Measurements from ENCODE around the gene TSPAN6. TPM values are rescaled to one million over a fixed set of nuclear protein-coding genes. Genes with fewer than 3 reads are reported as not detected.

The TSPAN6 gene, protein sequence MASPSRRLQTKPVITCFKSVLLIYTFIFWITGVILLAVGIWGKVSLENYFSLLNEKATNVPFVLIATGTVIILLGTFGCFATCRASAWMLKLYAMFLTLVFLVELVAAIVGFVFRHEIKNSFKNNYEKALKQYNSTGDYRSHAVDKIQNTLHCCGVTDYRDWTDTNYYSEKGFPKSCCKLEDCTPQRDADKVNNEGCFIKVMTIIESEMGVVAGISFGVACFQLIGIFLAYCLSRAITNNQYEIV
- 28.1 TPM for polyA plus RNA-seq (2013, experiment 1 of 2; ENCODE audit: insufficient read length)
- polyA plus RNA-seq (2013, experiment 2 of 2; ENCODE audit: insufficient read length) = 26.3 TPM

DNA sequence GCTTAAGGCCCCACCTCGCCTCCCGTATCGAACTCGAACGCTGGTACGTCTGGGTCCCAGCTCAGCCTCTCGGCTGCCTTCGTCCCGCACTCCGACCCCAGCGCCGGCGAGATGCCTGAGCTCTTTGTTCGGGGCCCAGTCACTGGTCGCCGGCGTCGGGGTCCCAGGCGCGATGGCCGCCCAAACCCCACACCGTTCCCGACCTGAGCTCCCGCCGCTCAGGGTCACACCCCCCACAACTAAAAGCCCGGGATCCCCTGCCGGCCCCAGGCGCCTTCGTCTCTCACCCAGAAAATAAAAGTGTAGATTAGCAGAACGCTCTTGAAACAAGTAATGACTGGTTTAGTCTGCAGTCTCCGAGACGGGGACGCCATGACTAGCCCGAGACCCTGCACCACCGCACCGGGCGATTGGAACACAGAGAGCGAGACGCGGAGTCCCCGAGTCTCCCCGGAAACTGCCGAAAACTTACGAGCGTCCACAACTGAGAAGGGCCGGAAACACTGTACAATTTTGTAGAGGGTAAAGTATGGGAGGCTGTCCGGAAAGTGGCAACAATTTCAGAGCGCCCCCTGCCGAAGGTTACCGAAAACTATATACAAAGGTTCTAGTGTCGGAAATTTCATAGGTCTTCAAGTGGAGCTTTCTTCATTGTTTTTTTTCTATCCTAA lies at the start of gene TSPAN6:
Gene TSPAN6 (minus strand): TSS at position 486 of the 671 bp plus-strand sequence. CDS start 112 bp downstream, at position 374.
- peak; percentile 89 for DNase-seq

DNA sequence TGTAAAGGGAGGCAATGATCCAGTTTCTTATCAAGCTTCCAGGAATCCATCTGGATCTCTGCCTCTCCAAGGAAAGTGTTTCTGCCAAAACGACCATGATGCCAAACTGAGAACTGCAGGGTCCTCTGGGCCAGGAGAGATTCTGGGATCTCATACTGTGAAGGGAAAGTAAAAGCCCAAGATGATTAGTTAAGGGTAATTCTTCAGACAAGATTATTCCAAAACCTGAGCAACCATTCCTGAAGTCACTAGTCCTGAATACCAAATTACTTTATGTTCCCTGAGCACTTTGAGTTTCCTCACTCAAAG lies 49.3 kb upstream of the TSPAN6 start:
- no peak for DNase-seq

DNA sequence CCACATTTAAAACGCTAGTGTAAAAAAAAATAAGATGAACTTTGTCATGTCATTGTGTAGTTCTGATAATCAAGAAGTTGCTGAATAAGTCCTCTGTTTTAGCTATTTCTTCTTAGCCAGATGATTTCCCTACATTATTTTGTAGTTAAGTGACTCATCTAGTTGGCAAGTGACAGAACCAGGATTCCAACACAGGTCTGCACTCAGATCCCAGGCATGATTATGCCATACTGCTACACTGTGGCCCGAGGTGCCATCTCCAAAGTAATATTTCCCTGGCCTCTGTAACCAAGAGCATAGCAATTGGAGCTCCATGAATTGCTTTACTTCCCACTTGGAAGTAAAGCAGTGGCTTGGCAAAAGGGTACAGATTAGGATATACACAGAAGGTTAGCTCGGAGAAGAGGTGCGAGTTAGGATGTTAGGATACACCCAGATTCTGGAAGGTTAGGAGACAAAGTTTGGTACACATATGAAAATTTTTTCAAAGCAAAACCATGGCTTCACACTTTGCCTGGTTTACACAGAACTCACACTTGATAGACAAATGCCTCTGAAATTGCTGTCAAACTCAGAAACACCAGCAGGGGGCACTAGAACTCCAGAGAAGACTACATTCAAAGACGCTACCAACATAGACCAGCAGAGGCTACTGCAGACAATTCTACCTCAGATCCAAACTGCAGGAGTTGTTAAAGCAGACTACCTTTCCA lies 48.8 kb upstream of the TSPAN6 start:
- peak; percentile 55 for DNase-seq

DNA sequence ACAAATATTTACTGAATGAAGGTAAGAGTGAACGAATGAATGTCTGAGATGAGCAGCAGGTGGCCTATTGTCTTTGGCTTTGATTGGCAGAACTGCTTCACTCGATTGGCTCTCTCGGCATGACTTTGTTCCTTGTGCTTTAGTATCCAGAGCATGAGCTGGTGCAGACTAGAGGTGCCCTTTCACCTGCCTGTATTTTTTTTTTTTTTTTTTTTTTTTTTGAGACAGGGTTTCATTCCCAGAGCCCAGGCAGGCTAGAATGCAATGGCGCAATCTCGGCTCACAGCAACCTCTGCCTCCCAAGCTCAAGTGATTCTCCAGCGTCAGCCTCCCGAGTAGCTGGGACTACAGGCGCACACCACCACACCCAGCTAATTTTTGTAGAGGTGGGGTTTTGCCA lies 46.3 kb upstream of the TSPAN6 start:
- no peak for DNase-seq

DNA sequence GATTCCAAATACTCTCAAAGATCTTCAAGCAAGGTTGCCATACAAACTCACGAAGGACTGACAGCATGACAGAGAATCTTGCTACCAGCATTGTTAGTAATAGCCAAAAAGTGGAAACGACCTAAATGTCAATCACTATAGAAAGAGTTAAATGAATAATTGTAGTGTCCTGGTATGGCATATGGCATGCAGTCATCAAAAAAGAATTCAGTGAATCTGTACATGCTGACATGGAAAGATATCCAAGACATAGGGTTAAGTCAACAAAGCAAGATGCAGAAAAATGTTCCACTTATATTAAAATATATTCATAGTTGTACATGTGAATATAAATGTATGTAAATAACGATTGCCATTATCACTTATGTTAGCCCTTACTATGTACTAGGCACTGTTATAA lies 45.0 kb upstream of the TSPAN6 start:
- no peak for DNase-seq

- no peak for DNase-seq
These were observed 44.1 kb upstream of the TSPAN6 start for GRCh38 chrX:100680756-100681155.

- peak; percentile 20 for DNase-seq
These were observed 41.1 kb upstream of the TSPAN6 start for GRCh38 chrX:100677611-100678181.

DNA sequence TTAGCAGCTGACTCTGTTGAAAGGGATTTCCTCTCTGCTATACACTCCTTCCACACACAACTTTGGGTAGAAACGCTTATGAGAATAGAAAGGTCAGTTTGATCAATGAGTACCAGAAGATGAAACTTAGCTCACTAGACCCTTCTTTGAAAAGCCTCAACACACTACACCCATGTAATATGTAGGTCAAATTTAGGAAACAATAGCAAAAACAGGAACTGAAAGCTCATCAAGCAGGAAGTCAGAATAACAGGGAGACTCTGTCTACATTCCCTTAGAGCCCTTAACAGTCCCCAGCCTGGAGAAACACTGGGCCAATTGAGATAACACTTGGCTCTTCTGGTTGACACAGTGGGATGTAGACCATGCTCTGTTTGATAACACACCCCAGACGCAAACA lies 38.1 kb upstream of the TSPAN6 start:
- no peak for DNase-seq

GRCh38 chrX:100673397-100673953 lies 36.9 kb upstream of the TSPAN6 start:
- DNase-seq = peak; percentile 57

DNA sequence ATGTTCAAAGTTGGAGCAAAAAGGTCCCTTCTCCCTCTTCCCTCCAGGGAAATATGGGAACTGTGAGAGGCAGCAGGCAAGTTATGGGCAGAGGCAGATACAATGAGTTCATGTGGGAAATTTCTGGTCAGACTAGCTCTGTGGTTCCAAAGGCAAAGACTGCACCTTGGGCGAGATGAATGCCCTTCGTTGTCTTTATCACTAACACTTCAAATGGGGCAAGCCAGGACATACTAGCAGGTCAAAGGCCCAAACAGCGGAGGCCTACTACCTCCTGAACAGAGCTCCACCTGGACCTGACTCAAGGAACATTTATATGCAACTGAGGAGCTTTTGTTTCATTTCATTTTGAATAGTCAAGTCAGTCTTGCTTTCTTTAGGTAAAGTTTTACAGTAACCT lies 36.4 kb upstream of the TSPAN6 start:
- DNase-seq = no peak

DNA sequence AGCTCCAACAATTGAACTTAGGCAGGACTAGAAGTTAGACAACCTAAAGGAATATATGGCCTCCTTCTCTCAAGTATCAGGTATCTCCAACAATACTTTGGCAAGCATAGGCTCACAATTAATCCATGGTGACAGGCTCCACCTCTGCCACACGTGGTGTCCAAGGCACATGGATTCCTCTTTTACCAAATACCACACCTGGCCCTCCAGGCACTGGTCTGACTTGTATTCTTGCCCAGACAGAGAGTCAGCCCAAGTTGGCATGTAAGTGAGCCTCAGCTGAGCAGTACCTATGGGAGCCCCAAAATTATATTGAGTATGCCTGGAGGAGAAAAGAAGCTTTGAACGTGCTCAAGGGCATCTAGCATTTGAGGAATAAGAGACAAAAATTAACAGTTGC lies 27.0 kb upstream of the TSPAN6 start:
- no peak for DNase-seq

DNA sequence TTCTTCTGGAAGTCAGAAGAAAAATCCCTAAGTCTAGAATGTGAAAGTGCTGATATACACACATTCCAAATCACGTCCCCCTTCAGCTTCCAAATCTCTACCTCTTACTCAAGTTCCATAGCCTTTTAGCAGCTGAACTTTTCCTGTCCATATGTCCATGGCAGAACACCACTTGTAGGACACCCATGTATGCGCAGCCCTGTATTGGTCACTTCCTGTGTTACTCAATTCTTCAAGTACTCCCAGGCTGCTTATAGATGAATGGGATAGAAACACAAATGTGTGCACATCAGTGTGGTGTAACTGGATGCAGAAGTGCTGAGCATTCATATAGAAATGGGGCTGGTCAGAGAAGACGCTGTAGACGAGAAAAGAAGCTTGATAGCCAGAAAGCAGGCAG lies 26.2 kb upstream of the TSPAN6 start:
- DNase-seq = no peak

GRCh38 chrX:100662170-100662569 lies 25.6 kb upstream of the TSPAN6 start:
- DNase-seq = no peak

- DNase-seq = no peak
These were observed 23.0 kb upstream of the TSPAN6 start for GRCh38 chrX:100659431-100660137.

GRCh38 chrX:100658941-100659381 lies 22.4 kb upstream of the TSPAN6 start:
- no peak for DNase-seq

DNA sequence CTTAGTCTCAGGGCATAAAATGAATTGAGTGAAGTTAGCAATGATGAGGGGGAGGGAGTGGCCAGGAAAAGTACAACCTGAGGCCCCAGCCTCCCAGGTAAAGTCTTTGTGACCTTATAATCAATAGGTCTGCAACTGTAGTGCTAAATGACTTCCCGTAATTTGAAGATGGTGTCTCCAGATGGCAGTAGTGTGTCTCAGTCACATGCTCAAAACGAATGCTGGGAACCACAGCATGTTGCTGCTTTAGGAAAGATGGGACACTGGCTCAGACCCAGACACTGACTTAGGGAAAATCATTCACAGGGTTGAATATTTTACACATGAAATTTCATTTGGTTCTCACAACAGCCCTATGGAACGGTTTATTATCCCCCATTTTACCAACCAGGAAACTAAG lies 17.7 kb upstream of the TSPAN6 start:
- no peak for DNase-seq

DNA sequence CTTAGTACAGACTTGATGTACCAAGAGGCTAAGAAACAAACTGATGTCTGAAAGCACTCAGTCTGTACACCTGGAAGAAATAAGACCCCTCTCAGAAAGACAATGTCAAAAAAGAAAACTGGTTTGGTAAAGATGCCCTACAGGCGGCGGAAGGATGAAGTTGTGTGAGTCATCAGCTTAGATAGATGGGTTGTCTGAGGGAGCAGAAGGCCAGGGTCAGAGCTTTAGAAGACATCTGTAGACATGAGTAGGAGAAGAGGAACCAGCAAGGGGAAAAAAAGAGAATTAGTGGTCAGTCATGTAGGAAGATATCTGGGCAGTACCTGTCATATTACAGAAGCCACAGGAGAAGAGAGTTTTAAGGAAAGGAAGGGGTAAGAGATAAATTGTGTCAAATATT lies 15.7 kb upstream of the TSPAN6 start:
- DNase-seq = no peak

DNA sequence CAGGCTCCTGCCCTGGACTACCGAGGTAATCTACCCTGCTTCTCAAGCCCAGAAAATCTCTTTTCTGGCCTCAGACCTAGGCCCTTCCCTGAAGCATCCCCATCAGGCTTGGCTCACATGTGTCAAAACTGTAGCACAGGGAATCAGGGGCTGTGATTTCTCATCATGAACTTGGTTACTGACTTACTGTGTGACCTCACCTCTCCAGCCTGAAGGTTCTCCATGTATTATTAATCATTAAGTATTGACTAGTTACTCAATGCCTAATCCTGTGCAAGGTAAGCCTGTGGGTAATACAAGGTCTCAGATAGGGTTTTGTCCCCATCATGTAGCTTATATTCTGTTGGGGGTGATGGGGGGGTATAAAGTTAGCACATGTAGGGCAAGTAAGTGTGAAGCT lies 14.2 kb upstream of the TSPAN6 start:
- DNase-seq = no peak

DNA sequence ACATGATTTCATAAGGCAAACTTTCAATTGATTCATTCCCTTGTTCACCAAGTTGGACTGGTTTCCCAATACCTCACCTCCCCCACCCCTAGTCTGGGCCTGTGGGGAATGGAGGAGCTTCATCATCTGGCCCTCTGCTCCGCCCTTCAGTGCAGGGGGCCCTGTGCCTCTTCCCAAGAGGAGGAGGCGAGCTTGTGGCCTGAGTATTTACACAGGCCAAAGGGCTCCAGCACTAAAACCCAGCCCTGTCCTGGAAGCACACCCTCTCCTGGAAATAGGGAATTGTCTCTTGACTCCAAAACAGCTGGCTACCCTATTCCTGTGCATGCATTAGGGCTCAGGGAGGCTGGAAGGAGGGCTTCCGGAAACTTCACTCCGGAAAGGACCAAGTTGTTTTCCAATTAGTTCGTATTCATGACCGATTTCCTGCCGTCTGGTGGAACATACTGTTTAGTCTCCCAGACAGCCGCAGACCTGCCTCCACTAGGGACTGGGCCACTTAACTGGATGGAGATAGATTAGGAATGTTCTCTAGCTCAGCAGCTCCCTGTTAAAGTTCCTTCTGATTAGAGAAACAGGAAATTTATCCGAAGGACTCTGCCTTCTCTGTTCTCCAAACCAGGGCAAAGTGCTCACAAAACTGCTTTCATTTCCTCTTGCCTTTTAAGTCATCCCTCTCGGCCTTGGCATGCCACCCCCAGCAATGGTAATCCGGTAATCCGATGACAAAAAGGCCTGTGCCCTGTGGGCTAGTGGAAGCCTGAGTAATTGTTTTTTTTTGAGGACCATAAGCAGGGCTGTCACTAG lies 13.1 kb upstream of the TSPAN6 start:
- peak; percentile 94 for DNase-seq

DNA sequence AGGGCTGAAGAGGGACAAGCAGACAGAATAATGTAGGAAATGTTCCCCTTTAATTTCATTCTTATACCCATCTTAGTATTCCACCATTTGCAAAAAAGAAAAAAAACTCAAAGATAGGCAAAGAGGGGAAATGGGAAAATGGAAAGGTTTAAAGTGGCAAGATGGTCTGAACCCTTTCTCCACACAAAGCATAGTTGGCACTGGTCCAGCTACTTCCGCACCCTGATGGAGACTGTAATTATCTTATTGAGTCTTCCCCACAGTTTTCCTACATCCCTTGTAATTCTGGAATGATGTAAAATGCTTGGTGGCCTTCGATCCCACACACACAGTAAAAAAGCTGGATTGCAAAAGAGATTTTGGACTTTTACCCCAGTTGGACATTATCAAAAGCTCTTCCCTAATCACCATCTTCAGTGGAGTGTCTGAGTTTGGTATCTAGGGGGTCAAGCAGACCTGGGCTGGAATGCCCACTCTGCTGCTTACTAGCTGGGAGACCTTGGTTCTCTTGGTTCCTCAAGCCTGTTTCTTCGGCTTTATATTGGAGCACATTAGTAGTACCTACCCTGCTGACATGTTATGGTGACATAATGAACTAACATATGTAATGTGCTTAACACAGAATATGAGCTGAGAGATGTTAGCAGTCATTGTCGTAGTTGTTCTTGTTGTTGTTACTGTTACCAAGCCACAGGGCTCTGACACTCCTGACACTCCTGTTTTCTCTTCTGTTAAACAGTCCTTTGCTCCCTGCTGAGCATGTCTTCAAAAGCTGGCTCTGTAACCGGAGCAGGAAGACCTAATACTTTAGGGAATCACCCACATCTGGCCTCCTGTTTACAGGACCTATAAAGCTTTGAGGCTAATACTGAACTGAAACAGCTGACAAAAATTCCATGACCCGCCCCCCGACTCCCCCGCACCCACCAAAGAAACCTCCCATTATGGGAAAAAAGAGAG lies 12.1 kb upstream of the TSPAN6 start:
- peak; percentile 82 for DNase-seq
